AG09309 (cell line): ENCODE results near the gene TPST1.

ENCODE experiments used
- DNase-seq: peaks from one replicate; pipeline ENCODE4 v3.0.0-alpha.2; 2010; ENCODE audit warnings: low read depth
- H3K4me3 ChIP-seq: 2 replicates; pipeline ENCODE4 v1.5.1; 2011; ENCODE audit warnings: mild to moderate bottlenecking, low read depth, low read length, moderate library complexity; ENCODE audit not compliant: control insufficient read depth
- CTCF ChIP-seq: IDR thresholded peaks from 2 replicates; pipeline ENCODE4 v1.5.1; 2011; ENCODE audit warnings: mild to moderate bottlenecking, low read depth, low read length, inconsistent platforms; ENCODE audit not compliant: insufficient read depth, control insufficient read depth; ENCODE audit errors: missing control alignments

The TPST1 gene

DNA sequence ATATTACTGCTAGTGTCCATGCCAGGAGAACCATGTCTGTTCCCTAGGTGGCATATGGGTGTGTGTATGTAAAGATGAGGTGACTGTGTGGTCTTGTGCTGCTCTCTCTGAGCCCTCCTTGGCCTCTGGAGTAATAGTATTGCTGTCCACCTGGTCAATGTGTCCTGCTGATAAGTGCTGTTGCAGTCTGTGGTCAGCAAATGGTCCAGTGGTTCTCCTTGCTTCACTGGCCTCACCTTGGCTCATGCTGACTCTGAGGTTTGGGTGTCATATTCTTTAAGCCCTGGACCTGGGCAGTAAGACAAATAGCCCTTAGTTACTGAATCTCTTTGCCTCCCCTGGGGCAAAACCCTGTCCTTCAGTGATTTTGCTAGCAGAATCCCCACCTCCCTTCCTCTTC is 56.8 kb downstream of the TPST1 start:
- TF ChIP-seq CTCF: no peak
- DNase-seq: no peak
- no peak overlapping the region for H3K4me3 ChIP-seq

GRCh38 chr7:66263936-66264335 is 58.8 kb downstream of the TPST1 start:
- no peak for DNase-seq
- no peak for TF ChIP-seq CTCF
- H3K4me3 ChIP-seq: no peak overlapping the region

- H3K4me3 ChIP-seq: no peak overlapping the region
- DNase-seq: no peak
Measured at GRCh38 chr7:66265566-66265965, 60.4 kb downstream of the TPST1 start.

GRCh38 chr7:66267249-66267648 is 62.1 kb downstream of the TPST1 start:
- TF ChIP-seq CTCF: no peak
- peak; percentile 90 for DNase-seq
- no peak overlapping the region for H3K4me3 ChIP-seq

More at GRCh38 chr7:66265566-66265965, 60.4 kb downstream of the TPST1 start:
- TF ChIP-seq CTCF: no peak

DNA sequence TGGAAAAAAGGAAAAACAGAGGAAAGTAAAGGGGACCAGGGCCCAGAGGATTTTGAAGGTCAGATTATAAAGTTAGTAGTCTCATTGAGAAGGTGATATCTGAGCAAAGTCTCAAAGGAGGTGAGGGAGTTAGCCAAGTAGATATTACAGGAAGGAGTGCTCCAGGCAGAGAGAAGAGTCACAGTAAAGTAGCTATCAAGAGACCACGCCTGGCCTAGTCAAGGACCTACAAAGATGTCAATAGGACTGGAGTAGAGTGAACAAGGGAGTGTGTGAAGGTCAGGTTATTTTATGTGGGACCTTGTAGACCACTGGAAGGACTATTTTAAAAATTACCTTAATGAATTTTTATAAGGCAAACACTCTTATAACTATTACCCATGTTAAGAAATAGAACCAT is 64.8 kb downstream of the TPST1 start:
- no peak for DNase-seq
- no peak overlapping the region for H3K4me3 ChIP-seq
- no peak for TF ChIP-seq CTCF

- no peak overlapping the region for H3K4me3 ChIP-seq
- DNase-seq: no peak
- no peak for TF ChIP-seq CTCF
Measured at GRCh38 chr7:66272321-66272720, 67.2 kb downstream of the TPST1 start.

- H3K4me3 ChIP-seq: no peak overlapping the region
- DNase-seq: no peak
- TF ChIP-seq CTCF: no peak
Measured at GRCh38 chr7:66276363-66276762, 71.2 kb downstream of the TPST1 start.
